ENCODE results near the gene RAB31.

Gene RAB31

GRCh38 chr18:9835113-9835755, 127.1 kb downstream of the RAB31 start:
- no peak overlapping the region for H3K4me3 ChIP-seq (ENCODE audit: low read depth, low read length)
- TF ChIP-seq, protein P1, sequence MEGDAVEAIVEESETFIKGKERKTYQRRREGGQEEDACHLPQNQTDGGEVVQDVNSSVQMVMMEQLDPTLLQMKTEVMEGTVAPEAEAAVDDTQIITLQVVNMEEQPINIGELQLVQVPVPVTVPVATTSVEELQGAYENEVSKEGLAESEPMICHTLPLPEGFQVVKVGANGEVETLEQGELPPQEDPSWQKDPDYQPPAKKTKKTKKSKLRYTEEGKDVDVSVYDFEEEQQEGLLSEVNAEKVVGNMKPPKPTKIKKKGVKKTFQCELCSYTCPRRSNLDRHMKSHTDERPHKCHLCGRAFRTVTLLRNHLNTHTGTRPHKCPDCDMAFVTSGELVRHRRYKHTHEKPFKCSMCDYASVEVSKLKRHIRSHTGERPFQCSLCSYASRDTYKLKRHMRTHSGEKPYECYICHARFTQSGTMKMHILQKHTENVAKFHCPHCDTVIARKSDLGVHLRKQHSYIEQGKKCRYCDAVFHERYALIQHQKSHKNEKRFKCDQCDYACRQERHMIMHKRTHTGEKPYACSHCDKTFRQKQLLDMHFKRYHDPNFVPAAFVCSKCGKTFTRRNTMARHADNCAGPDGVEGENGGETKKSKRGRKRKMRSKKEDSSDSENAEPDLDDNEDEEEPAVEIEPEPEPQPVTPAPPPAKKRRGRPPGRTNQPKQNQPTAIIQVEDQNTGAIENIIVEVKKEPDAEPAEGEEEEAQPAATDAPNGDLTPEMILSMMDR (IDR thresholded peaks at IDR 0.05; ENCODE audit: low read depth, low read length): no peak
- no peak for TF ChIP-seq POLR2A (IDR thresholded peaks at IDR 0.05; ENCODE audit: extremely low read depth, insufficient read length)
- TF ChIP-seq, protein P2, sequence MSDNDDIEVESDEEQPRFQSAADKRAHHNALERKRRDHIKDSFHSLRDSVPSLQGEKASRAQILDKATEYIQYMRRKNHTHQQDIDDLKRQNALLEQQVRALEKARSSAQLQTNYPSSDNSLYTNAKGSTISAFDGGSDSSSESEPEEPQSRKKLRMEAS (IDR thresholded peaks at IDR 0.05; ENCODE audit: low read depth, low read length): no peak
- no peak for TF ChIP-seq MYC (IDR thresholded peaks at IDR 0.05; ENCODE audit: low read depth, low read length)
- no peak for DNase-seq (ENCODE audit: low read depth)

DNA sequence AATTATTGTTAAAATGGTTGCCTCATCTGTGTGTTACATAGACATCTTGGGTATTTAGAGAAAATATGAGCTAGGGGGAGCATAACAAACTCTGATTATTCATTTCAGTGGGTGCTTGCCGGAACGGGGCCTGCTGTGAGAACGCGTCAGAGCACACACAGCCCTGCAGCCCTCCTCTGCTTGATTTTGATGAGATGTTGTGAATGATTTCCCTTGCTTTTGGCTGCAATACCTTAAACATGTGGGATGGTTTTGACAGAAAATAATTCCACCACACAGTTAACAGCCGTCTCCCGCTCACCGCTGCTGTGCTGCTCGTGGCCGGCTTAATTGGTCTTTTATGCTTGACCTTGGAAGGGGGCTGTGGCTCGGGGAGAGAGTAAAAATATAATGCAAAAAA, 127.7 kb downstream of the RAB31 start:
- no peak overlapping the region for H3K4me3 ChIP-seq (ENCODE audit: low read depth, low read length)
- TF ChIP-seq POLR2A (IDR thresholded peaks at IDR 0.05; ENCODE audit: extremely low read depth, insufficient read length) (no peak), MYC (IDR thresholded peaks at IDR 0.05; ENCODE audit: low read depth, low read length) (no peak)
- TF ChIP-seq, protein P2 (IDR thresholded peaks at IDR 0.05; ENCODE audit: low read depth, low read length): no peak
- TF ChIP-seq, protein P1 (IDR thresholded peaks at IDR 0.05; ENCODE audit: low read depth, low read length): no peak
- no peak for DNase-seq (ENCODE audit: low read depth)

DNA sequence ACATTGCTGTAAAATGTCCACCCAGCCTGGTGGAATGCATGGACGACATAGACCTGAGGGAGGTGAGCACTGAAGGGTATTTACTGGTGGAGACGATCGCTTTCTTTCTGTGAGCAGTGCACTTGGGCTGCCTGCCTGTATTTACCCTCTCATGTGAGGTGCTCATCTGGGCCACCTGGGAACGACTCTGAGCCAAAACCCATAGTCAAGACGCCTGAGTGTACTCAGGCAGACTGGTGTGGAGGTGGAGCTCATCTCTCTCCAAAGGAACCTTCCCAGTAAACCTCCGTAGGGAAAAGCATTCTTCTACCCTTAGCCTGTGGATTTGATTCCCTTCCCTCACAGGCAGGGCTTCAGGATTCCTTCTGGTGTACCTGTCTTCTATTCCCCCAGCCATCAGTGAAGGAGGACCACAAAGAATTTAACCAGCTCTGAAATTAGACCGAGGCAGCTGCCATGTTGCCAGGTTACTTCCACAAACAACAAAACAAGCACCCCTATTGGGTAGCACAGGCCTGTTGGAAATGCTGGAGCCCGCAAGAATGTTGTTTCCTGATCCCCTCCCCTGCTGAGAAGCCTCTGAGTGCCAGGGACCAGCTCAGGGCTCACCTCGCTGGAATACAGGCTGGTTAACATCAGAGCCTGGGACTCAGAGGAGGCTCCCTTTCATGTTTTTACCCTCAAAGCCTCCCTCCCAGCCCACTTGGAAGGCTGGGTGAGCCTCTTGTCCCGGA, 130.2 kb downstream of the RAB31 start:
- H3K4me3 ChIP-seq (ENCODE audit: low read depth, low read length): no peak overlapping the region
- TF ChIP-seq POLR2A (IDR thresholded peaks at IDR 0.05; ENCODE audit: extremely low read depth, insufficient read length) (no peak), MYC (IDR thresholded peaks at IDR 0.05; ENCODE audit: low read depth, low read length) (no peak)
- TF ChIP-seq, protein P2 (IDR thresholded peaks at IDR 0.05; ENCODE audit: low read depth, low read length): no peak
- TF ChIP-seq, protein P1 (IDR thresholded peaks at IDR 0.05; ENCODE audit: low read depth, low read length): no peak
- DNase-seq (ENCODE audit: low read depth): no peak

DNA sequence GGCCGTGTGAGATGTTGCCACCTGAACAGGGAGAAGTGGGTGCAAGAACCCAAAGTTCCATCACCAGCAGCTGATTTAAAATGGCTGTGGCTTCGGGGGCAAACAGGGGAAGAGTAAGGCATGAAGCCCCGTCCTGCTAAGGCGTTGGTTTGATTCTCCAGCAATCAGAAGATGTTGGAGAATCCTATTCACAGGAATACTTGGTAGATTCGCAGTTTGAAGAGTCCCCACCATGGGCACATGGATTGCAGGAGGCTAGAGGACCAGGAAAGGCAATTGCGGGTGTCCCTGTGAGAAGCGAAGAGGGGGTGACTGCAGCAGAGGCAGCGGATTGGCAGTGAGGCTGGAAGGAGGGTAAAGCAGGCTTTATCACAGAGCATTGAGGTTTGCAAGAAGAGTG, 131.1 kb downstream of the RAB31 start:
- no peak for DNase-seq (ENCODE audit: low read depth)
- H3K4me3 ChIP-seq (ENCODE audit: low read depth, low read length): no peak overlapping the region
- TF ChIP-seq MYC (IDR thresholded peaks at IDR 0.05; ENCODE audit: low read depth, low read length): no peak

GRCh38 chr18:9839853-9840252, 131.8 kb downstream of the RAB31 start:
- DNase-seq (ENCODE audit: low read depth): no peak
- no peak overlapping the region for H3K4me3 ChIP-seq (ENCODE audit: low read depth, low read length)
- TF ChIP-seq, protein P2 (IDR thresholded peaks at IDR 0.05; ENCODE audit: low read depth, low read length): no peak
- TF ChIP-seq MYC (IDR thresholded peaks at IDR 0.05; ENCODE audit: low read depth, low read length) (no peak), POLR2A (IDR thresholded peaks at IDR 0.05; ENCODE audit: extremely low read depth, insufficient read length) (no peak)
- TF ChIP-seq, protein P1 (IDR thresholded peaks at IDR 0.05; ENCODE audit: low read depth, low read length): no peak

- DNase-seq (ENCODE audit: low read depth): no peak
- no peak overlapping the region for H3K4me3 ChIP-seq (ENCODE audit: low read depth, low read length)
- no peak for TF ChIP-seq POLR2A (IDR thresholded peaks at IDR 0.05; ENCODE audit: extremely low read depth, insufficient read length)
Observed at GRCh38 chr18:9841752-9842151, 133.7 kb downstream of the RAB31 start.
